GM11168 (cell line): ENCODE results near the gene NPFFR1.

Source experiments
- in situ Hi-C: fragments of 300-500 bp; cut with MboI; formaldehyde crosslinking; loops from one replicate; pipeline ENCODE4 v1.12.0; 2022; ENCODE audit warnings: low sequenced_read_pairs; ENCODE audit not compliant: unreplicated experiment

NPFFR1 gene

DNA sequence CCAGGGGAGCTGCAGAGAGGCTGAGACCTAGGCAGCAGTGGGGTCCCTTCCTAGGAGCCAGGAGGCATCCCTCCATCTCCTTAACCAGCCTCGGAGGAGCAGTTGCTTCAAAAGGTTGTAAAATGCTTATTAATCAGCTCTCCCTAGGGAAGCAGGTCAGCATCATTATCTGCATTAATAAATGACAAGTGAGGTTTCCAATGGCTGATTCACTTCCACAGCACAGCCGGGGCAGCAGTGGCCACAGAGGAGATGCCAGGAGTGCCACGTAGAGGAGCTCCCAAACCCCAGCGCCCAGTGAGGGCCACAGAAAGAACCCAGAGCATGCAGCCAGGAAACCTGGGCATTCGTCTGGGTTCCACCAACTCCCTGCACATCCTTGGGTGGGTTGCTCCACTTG, 8.2 kb upstream of the NPFFR1 start:
- in situ Hi-C loops = no loop called here

DNA sequence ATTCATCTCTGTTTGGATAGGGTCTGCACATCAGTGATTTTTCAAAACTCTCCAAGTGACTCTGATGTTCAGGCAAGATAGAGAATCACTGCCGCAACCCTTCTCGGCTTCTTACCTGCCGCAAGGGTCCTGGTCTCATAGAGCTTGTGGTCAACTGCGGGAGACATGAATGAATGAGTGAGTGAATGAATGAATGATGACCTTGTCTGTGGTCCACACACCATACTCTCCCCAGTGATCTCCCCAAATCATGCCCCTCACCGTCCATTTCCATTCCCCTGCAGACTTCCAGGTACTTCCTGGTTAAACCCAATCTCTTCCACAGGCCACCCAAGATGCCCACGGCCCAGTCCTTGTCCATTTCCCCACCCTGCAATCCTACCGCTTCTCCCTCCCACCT, 5.9 kb upstream of the NPFFR1 start:
- in situ Hi-C loops = no loop called here

DNA sequence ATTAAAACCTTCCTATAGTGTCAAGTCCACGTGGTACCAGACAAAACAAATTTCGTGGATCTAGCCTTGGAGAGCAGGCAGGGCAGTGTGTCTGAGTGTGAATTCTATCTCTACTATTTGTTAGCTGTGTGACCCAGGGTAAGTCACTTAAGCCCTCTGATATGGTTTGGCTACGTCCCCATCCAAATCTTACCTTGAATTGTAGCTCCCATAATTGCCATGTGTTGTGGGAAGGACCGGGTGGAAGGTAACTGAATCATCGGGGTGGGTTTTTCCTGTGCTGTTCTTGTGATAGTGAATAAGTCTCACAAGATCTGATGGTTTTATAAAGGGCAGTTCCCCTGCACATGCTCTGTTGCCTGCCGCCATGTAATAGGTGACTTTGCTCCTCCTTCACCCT, 2.8 kb upstream of the NPFFR1 start:
- in situ Hi-C loops = no loop called here

DNA sequence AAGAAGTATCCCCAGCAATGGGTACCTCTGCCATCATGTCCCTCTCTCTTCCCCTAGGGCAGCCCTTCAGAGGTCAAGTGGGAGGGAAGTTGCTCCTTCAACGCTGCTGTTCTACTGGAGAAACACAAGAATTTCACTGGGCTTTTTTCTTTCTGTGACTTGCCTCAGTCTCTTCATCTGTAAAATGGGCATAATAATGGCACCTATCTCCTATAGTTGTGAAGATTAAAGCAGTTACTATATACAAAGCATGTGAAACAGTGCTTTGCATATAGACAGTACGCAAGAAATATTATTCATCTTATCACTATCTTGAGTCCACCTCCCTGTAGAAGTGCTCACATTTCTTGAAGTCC, 1.6 kb upstream of the NPFFR1 start:
- in situ Hi-C loops = no loop called here

DNA sequence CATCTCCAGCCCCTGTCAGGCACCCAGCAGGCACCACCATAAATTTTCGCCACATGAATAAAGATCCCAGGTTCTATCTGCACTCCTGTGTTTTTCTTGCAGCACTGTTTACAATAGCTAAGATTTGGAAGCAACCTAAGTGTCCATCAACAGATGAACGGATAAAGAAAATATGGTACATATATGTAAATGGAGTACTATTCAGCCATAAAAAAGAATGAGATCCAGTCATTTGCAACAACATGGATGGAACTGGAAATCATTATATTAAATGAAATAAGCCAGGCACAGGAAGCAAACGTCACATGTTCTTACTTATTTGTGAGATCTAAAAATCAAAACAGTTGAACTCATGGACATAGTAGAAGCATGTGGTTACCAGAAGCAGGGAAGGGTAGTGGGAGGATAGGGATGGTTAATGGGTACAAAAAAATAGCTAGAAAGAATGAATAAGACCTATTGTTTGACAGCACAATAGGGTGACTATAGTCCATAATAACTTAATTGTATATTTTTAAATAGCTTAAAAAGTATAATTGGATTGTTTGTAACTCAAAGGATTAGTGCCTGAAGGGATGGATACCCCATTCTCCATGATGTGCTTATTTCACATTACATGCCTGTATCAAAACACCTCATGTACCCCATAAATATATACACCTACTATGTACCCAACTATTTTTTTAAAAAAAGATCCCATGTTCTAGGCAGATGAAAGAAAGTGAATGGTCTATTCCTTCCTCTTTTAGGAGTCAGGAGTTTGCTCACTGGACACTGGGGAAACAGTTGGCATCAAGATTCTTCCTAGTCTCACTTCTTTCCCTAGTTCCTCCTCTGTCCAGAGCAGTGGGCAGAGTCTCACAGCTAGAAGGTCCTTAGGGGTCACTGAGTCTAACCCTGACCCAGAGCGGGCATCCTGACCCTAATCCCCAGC, 1.0 kb upstream of the NPFFR1 start:
- in situ Hi-C loops = no loop called here

DNA sequence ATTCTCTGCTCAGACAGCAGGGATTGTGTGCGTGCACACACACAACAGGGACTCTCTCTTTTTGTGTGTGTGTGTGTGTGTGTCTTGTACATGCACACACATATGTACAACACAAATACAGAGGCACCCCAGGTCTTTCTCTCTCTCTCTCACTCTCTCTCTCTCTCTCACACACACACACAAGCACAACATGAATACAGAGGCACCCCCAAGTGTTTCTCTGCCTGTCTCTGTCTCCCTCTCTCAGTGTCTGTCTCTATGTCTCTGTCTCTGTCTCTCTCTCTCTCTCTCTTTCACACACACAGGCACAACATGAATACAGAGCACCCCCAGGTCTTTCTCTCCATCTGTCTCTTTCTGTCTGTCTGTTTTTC, 746 bp downstream of the NPFFR1 start:
- in situ Hi-C loops = no loop called here

DNA sequence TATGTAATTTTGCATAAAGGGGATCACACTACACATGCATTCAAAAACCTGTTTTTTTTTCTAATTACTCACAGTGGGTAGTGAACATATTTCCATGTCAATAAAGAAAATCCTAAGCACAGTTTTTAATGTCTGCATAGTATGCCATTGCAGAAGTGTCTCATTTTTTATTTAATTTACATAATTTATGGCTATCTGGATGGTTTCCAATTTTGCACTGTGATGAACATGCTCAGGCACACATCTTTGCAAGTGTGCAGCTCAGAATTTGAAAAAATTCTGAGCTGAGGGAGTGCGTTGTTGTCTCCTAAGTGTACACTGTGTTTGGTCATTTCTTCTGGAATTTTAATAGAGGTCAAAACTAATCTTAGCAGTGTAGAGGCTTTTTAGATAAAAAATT, 2.2 kb downstream of the NPFFR1 start:
- in situ Hi-C loops = no loop called here

DNA sequence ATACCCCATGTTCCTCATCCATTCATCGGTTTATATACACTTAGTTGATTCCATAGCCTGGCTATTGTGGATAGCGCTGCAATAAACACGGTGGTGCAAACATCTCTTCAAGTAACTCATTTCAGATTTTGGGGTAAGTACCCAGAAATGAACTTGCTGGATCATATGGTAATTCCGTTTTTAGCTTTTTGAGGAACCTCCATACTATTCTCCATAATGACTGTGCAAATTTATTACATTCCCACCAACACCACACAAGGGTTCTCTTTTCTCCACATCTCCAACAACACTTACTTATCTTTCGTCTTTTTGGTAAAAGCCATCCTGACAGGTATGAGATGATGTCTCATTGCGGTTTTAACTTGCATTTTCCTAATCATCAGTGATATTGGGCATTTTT, 3.7 kb downstream of the NPFFR1 start:
- in situ Hi-C loops = no loop called here

DNA sequence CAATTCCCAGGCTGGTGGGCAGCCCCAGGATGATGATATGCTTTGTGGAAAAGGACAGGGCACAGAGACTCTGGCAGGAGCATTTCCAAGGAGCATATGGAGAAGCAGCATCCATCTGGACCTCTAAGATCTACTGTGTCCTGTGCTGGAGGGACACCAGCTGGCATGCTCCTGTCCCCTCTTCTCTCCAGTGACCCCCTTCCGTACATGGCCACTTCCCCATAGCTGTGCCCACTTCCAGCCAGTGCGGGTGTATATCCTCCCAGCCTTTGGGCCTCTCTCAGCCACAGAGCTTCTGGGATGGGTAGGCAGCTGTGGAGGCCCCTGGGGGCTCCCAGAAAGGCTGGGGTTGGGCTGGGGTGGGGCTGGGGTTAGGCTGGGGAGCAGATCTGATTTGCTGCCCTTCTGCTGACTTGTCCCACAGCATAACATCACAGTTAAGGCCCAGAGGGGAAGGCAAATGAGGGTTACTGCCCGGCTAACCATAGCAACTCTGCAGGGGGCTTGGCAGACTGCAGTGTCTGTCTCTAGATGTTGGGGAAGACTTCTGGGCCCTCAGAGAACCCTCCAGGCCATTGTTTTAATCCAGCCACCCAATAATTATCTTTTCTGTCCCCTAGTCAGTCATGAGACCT, 6.3 kb downstream of the NPFFR1 start:
- in situ Hi-C loops = loop anchor here (10.0 kb wide), 1 partner anchor 67 kb away; no protein-coding TSS in a partner anchor

DNA sequence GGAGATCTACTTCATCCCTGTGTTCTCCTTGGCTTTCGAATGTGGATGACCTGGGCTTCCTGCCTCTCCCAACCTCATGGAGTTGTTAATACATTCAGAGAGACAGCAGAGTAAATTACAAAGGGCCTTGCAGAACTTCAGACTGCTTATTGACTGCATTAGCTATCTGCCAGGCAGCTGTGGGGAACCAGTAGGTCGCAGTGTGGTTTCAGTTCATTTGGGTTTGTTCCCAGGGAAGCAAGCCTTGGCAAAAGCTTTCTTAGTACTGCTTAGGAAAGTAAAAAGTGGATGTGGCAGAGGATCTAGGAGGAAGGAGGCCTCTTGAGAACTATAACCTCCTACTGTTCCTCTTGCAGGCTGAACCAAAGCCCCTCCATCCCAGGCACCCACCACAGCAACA, 9.2 kb downstream of the NPFFR1 start:
- in situ Hi-C loops = loop anchor here (10.0 kb wide), 1 partner anchor 70 kb away; no protein-coding TSS in a partner anchor

DNA sequence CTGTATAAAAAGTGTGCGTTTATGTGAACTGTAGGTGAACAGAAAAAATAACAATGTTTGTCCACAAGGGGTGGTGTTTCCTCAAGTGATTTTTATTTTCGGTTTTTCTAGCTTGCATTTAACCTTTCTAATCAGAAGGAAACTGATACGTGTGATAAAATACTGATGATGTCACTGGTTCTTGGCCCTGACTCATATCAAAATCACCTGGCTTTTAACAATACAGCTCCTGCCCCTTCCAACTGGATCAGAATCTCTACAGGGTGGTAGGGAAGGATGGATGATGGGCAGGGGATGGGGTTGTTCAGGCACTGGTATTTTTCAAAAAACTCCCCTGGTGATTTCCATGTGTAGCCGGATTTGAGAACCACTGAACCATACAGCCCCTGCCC, 10.9 kb downstream of the NPFFR1 start:
- in situ Hi-C loops = loop anchor here (10.0 kb wide), 1 partner anchor 72 kb away; no protein-coding TSS in a partner anchor

DNA sequence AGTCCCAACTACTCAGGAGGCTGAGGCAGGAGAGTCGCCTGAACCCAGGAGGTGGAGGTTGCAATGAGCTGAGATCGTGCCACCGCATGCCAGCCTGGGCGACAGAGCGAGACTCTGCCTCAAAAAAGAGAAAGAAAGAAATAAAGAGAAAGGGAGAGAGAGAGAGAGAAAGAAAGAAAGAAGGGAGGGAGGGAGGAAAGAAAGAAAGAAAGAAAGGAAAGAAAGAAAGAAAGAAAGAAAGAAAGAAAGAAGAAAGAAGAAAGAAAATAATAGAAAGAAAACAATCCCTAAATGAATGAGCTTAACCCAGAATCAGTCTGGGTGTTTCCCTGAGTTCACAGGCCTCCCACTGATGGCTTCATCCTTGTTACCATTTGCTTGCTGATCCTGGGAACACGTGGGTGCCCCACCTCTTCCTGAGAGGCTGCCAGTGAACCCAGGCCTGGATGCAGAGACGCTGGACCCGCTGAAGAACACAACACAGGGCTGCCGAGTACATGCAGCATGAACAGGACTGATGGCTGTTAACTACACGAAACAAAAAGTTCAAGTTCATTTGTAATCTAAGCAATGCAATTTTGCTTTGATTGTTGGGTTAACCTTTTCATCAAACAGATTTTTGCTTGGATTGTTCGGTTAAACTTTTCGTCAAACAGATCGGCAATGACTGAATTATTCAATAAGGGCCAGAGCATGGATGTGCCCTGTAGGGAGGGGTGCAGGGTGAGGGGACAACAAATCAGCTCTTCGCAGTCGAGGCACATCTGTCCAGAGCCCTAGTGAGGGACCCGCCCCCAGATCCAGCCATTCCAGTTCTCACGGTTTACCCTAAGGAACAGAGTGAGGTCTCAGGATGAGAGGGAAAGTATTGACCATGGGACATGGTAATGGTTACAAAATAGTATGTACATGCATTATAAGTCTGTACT, 11.5 kb downstream of the NPFFR1 start:
- in situ Hi-C loops = loop anchor here (10.0 kb wide), 1 partner anchor 73 kb away; no protein-coding TSS in a partner anchor

DNA sequence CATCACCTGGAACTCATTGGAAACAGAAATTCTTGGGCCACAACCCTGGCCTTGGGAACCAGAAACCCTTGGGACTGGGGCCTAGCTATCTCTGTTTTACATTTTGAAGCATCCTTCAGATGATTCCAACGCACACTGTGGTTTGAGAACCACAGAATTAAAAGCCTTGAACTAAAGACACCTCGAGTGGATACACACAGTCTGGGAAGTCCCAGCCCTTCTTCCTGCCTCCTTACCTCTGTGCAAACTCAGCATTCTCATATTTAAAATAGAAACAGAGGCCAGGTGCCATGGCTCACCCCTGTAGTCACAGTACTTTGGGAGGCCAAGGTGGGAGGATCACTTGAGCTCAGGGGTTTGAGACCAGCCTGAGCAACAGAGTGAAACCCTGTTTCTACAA, 12.9 kb downstream of the NPFFR1 start:
- in situ Hi-C loops = loop anchor here (10.0 kb wide), 1 partner anchor 74 kb away; no protein-coding TSS in a partner anchor

DNA sequence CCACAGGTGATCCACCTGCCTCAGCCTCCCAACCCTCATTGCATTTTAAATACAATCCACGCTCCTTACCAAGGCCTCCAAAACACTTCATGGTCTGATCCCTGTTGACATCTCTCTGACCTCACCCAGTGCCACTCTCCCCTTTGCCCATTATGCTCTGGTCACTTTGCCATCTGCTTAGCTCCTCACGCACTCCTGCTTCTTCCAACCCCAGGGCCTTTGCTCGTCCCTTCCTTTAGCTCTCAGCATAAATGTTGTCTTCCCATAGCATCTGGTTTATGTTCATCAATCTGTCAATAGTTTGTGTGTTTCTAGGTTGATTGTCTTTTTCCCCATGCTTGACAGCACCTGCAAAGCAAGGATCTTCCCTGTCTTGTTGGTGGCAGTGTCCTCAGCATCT, 14.1 kb downstream of the NPFFR1 start:
- in situ Hi-C loops = loop anchor here (10.0 kb wide), 1 partner anchor 75 kb away; no protein-coding TSS in a partner anchor

DNA sequence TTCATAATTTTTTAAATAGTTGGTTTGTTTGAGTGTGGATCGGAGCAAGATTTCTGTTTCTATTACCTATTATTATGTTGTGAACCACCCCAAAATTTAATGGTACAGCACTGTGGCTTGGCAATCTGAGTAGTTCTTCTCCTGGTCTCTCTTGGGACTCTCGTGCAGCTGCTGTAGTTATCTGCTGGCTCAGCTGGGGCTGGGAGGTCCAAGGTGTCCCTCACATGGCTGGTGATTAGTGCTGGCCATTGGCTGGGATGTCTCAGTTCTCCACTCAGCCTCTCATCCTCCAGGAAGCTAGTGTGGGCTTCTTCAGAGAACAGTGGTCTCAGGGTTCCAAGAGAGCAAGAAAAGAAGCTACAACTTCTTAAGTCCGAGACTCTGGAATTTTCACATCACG, 15.4 kb downstream of the NPFFR1 start:
- in situ Hi-C loops = no loop called here

DNA sequence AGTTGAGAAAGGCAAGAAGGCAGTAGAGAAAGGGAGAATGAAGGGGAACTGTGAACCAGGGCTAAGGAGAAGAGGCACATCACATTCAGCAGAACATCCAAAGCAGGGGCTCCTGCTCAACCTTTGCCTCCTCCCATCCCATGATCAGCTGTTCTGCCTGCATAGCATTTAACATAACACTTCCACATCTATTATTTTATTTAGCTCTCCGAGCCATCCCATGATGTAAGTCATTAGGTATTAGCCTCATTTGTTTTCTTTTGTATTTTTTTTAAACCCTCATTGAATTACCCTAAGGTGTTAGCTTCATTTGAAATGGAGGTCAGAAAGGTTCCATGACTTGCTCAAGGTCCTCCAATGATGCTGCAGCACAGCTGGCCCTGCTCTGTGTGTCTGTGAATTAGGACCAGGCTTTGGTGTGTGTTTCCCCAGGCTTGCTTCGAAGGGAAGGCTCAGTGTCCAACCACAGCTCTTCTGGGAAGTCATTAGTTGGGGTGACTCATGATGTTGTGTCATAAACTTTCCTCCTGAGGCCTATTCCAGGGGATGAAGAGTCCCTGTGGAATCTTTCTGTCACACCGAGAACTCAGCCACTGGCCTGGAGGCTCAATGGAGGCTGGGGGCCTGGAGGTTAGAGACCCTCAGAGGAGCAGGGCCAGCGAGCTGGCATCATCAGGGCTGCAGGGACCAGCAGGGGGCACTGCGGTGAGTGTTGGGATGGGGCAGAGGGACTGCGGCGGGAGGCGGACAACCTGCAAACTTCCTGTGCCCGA, 16.5 kb downstream of the NPFFR1 start:
- in situ Hi-C loops = no loop called here

DNA sequence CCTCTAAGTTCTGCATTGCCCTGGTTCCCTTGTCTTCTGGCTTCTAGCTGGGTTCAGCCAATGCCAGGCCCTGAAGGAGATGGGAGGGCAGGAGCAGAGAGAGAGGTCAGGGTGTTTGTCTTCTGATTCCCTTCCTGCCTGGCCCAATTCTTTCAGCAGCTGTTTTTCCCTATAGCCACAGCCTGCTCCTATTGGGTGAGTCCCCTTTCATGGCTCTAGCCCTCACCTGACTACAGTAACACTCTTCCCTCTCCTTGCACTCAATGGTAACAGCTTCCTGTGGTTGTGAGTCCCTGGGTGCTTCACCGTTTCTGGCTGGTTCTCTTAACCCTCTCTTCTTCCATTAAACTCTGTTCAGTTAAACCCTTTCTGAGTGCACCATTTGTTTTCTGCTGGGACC, 17.1 kb downstream of the NPFFR1 start:
- in situ Hi-C loops = no loop called here

DNA sequence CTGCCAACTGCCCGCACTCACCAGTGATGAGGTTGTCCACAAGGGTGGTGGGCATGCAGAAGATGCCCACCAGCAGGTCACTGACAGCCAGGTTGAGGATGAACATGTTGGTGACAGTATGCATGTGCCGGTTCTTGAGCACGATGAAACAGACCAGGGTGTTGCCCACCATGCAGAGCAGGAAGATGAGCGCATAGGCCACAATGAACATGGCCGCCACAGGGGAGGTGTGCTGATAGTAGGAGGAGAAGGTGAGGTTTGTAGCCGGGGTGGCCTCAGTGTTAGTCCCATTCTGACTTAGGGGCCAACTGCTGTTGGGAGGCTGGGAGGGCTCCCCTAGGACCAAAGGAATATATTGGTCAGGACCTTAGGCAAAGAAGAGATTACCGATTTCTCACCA, 17.7 kb downstream of the NPFFR1 start:
- in situ Hi-C loops = no loop called here

DNA sequence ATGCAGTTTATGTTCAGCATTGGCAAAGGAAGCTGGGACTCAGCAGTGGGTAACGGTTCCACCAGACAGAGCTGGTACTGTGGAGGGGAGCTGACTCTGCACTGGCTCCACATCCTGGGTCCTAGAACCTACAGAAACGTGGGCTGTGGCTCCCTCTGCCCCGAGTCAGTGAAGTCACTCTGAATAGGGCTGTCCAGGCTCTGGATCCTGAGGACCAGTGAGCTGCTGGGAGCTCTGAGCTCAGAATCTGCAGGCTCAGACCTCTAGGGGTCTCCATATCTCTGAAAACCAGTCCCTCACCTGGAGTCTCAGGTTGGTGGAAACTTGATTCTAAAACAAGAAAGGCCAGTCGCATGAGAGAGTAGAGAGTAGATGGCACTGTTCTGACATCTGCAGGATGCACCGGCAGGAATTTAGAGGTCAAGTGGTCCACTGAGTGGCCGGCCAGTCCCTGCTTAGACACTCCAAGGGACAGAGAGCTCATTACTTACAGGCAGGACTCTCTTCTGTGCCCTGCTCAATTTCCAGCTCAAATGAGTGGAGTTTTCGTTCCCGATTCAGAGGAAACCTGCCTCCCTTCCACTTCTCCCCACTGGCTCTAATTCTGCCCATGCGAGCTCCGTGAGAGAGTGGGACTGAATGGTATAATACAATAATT, 18.6 kb downstream of the NPFFR1 start:
- in situ Hi-C loops = no loop called here
